GM10266 (cell line): Measurements from ENCODE around the gene LAPTM4A.

Experiments
- DNase-seq: peaks from one replicate; pipeline ENCODE4 v3.0.0; 2012; ENCODE audit errors: extremely low spot score
- TF ChIP-seq, protein P1 (sequence below): IDR thresholded peaks from 2 replicates; pipeline ENCODE4 v1.5.1; 2012; ENCODE audit warnings: mild to moderate bottlenecking, low read depth; ENCODE audit not compliant: control insufficient read depth, insufficient read depth; ENCODE audit errors: missing control alignments

The LAPTM4A gene

DNA sequence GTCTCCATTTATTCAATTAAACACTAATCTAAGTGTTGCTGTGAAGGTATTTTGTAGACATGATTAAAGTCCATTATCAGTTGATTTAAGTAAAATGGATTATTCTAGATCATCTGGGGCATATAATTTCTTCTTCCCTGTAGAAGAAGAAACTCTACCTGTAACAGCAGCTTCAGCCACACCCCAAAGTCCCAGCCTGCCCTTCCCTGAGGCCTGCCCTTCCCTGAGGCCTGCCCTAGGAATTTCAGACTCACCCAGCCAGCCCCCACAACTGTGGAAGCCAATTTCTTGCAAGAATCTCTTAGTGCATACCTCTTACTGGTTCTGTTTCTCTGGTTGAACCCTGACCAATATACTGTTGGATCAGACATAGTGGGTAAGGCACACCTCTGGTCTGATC, 13.4 kb upstream of the LAPTM4A start:
- no peak for DNase-seq
- TF ChIP-seq, protein P1, sequence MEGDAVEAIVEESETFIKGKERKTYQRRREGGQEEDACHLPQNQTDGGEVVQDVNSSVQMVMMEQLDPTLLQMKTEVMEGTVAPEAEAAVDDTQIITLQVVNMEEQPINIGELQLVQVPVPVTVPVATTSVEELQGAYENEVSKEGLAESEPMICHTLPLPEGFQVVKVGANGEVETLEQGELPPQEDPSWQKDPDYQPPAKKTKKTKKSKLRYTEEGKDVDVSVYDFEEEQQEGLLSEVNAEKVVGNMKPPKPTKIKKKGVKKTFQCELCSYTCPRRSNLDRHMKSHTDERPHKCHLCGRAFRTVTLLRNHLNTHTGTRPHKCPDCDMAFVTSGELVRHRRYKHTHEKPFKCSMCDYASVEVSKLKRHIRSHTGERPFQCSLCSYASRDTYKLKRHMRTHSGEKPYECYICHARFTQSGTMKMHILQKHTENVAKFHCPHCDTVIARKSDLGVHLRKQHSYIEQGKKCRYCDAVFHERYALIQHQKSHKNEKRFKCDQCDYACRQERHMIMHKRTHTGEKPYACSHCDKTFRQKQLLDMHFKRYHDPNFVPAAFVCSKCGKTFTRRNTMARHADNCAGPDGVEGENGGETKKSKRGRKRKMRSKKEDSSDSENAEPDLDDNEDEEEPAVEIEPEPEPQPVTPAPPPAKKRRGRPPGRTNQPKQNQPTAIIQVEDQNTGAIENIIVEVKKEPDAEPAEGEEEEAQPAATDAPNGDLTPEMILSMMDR = no peak

DNA sequence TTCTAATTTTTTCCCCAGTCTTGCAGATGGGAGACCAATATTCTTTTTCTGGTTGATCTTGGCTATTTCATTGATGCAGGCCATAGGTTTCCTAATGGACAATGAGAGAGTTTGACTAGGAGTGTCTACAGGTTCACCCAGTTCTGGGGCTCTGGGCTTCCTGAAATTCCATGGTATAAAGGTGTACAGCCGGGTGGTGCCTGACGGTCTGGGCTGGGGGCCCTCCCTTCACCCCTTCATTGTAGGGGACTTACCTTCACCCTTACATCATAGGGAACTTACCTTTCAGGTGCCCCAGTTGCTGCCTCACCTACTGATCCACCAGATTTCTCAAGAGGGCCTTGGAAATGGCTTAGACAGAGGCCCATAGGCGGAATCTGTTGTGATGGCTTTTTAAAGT, 13.0 kb upstream of the LAPTM4A start:
- no peak for DNase-seq
- TF ChIP-seq, protein P1 = no peak

DNA sequence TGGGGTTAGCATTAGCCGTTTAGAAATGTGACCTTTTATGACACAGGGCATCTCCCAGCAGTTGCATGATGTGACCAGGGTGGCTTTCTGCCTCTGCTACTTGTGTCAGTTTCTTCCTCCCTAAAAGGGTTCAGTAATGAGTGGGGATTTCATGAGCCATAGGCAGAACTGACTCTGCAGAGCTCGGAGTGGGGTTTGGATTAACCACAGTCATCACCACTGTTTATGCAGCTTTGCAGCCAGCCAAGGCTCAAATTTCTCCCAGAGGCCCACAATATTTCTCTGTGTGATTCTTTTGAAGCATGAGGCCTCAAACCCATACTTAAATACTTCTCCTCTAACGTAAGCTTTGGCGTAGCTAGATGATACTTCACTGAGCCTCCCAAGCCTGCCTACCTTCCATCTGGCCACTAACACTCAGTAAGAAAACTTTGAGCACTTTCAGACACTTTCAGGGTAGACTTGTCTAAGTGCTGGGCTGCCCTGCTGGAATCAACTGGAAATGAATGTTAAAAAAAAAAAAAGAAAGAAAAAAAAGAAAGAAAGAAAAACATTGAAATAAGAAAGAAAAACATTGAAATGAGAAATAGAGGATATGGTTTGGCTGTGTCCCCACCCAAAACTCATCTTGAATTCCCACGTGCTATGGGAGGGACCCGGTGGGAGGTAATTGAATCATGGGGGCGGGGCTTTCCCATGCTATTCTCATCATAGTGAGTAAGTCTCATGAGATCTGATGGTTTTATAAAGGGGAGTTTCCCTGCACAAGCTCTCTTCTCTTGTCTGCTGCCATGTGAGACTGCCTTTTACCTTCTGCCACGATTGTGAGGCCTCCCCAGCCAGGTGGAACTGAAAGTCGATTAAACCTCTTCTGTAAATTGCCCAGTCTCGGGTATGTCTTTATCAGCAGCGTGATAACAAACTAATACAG, 11.5 kb upstream of the LAPTM4A start:
- TF ChIP-seq, protein P1 = no peak
- DNase-seq = no peak

DNA sequence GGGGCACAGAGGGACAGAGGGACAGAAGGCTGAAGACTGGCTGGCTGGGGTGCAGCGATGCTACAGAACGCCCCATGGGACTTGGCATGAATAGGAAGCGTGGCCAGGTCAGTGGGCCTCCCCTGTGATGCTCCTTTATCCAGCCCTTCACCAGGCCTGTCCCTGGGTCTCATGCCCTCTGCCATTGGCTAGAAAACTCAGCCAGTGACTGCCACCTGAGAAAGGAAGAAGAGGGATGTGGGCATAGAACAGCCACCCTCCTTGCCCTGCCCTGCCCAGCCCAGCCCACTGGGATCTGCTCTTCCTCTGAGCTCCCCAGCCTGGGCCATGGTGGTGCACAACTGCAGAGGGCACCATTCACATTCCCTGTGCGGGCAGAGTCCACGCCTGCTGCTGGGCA, 10.5 kb upstream of the LAPTM4A start:
- TF ChIP-seq, protein P1 = no peak

DNA sequence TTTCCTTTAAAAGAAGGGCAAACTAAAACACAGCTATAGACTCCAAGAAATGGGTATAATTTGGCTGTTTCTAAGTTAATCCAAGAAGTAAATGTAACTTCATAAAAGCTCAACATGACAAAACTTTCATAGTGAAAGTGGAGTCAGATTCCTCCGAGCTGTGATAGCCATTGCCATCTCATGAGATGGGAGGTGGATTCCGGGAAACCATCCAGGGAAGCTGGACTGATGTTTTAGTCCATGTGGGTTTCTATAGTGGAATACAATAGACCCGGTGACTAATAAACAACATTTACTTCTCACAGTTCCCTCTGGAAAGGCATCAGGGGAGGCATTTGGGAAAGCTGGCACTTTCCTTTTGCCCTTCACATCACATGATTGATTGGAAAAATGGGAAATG, 10.0 kb upstream of the LAPTM4A start:
- no peak for DNase-seq
- TF ChIP-seq, protein P1 = no peak

More for the DNA sequence above, 10.5 kb upstream of the LAPTM4A start:
- DNase-seq = no peak

DNA sequence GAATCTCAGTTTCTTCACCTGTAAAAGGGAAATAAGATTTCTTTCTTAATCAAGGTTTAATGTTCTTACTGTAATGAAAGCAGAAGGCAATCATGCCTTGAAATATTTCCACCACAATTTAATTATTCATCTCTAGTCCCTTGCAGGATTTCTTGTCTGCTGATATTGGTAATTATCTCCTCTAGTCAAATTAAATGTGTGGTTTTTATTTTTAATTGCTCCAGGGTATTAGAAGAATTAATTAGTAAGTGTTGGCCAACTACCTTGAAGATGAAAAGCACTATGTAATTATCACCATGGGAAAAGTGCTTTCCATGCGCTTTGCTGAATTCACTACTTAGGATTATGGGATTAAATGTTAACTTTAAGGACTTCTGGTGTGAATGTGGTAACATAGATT, 8.7 kb upstream of the LAPTM4A start:
- TF ChIP-seq, protein P1 = no peak

DNA sequence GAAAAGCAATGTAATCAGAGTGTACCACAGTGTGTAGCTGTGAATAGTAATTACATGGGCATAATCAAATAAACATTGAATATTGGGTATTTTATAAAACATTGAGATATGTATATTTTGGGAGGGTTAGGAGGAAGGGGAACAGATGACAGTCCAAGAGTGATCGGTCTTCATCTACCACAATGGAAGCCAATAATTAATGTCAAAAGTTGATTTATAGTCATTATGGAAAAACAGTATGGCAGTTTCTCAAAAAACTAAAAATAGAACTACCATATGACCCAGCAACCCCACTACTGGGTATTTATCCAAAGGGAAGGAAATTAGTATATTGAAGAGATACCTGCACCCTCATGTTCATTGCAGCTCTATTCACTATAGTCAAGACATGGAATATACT, 5.8 kb upstream of the LAPTM4A start:
- TF ChIP-seq, protein P1 = no peak
- no peak for DNase-seq

More for the DNA sequence above, 8.7 kb upstream of the LAPTM4A start:
- no peak for DNase-seq
